GM19099 (cell line): Measurements from ENCODE around the gene AXIN2.

ENCODE experiments used
- POLR2A ChIP-seq: IDR thresholded peaks from 3 replicates; pipeline ENCODE4 v1.6.1; 2011; ENCODE audit warnings: low read depth; ENCODE audit not compliant: insufficient read length; ENCODE audit errors: extremely low read depth

The AXIN2 gene

GRCh38 chr17:65561452-65562205, at the start of gene AXIN2:
TSS of gene AXIN2 (minus strand) at chr17:65561648. CDS start at chr17:65558620, 3,028 bp downstream.
- no peak for TF ChIP-seq POLR2A

GRCh38 chr17:65609749-65610148, 48.3 kb upstream of the AXIN2 start:
- TF ChIP-seq POLR2A = no peak

GRCh38 chr17:65609286-65609685, 47.8 kb upstream of the AXIN2 start:
- TF ChIP-seq POLR2A = no peak

GRCh38 chr17:65604070-65604469, 42.6 kb upstream of the AXIN2 start:
- no peak for TF ChIP-seq POLR2A

- no peak for TF ChIP-seq POLR2A
These were observed 40.4 kb upstream of the AXIN2 start for GRCh38 chr17:65601881-65602280.

GRCh38 chr17:65601145-65601544, 39.7 kb upstream of the AXIN2 start:
- TF ChIP-seq POLR2A = no peak

- TF ChIP-seq POLR2A = no peak
These were observed 39.1 kb upstream of the AXIN2 start for GRCh38 chr17:65600518-65600917.

- TF ChIP-seq POLR2A = no peak
These were observed 38.2 kb upstream of the AXIN2 start for GRCh38 chr17:65599650-65600049.

GRCh38 chr17:65598746-65599145, 37.3 kb upstream of the AXIN2 start:
- TF ChIP-seq POLR2A = no peak

- TF ChIP-seq POLR2A = no peak
These were observed 33.7 kb upstream of the AXIN2 start for GRCh38 chr17:65595071-65595656.

- TF ChIP-seq POLR2A = no peak
These were observed 32.7 kb upstream of the AXIN2 start for GRCh38 chr17:65593855-65594845.

- TF ChIP-seq POLR2A = no peak
These were observed 31.8 kb upstream of the AXIN2 start for GRCh38 chr17:65593092-65593854.

GRCh38 chr17:65592125-65592965, 30.9 kb upstream of the AXIN2 start:
- TF ChIP-seq POLR2A = no peak

GRCh38 chr17:65589321-65589720, 27.9 kb upstream of the AXIN2 start:
- no peak for TF ChIP-seq POLR2A
